ENCODE results near the gene NAPB. TPM values are rescaled to one million over a fixed set of nuclear protein-coding genes. Genes with fewer than 3 reads are reported as not detected.

The NAPB gene
- total and polyA plus RNA-seq, 10 of the 15 experiments (the other 5 are each of a cell fraction or from before 2014, with no cell fraction given), result 2.1 to 15.9 (median 7.2) TPM

DNA sequence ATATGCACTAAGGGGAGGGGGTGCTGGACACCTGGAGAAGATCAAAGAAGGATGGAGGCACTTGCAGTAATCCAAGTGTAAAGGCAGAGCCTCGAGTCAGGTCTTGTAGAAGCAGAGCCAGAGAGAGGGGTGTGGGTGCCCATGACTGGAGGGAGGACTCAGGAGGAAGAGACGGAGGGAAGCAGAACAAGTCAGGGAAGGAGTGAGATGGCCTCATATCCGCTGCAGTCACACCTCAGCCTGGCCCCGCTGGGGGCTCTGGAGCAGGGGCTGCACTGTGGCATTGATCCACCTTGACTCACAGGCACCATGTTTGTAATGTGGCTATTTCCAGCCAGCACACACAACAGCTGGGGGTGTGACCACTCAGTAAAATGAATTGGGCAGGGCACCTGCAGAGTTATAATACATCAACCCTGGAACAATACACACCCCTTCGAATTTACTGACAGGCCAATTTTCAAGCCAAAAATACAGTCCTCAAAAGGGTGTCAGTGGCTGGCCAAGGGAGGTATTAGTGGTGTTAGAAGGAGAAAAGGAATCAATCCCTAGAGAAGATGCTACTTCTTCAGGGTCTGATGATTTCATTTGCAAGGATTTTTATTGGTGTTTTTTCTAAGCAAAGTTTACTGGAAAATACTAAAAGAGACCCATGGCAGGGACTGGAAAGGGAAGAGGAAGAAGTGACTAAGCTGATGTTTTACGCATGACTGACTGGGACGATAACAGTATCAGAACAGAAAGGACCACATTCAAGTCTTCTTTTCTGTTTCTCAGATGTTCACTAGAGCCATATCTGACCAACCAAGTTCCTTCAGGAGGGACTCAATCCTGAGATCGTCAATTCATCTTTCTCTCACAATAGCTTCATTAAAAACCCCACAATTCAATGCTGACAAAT is 89.6 kb downstream of the NAPB start:
- peak; percentile 83 for FAIRE-seq

DNA sequence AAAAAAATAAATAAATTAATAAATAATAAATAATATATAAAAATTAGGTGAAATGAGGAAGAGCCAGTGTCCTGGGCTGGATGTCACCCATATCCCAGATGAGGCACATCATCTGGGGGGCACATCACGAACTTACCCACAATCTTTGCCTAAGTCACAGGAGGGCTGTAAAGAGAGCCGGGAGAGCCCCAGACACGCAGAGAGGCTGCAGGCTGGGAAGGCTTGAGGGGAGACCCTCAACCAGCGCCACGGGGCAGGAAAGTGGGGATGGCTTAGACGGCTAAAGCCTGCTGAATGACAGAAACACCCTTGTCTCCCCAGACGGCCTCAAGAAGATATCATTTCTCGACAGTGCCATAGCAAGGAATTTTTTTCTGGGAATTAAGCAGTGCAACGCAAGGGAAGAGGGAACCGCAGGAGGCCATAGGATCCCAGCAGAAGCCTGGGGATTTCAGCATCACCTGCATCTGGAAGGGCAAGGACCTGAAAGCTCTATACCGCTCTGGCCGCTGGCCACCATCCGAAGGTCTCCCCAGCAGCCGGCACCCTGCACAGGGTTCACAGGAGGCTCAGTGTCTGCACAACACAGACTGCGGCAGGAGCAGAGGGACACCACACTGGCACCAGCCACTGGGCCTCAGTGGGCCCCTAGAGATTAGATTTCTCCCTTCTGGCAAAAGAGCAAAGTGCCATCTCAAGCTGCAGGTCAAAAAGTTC is 93.5 kb downstream of the NAPB start:
- Histone ChIP-seq H3K79me2 (ENCODE audit: control insufficient read depth, insufficient read depth, low read length) (no peaks in the 10 kb centered on the region), H4K20me1 (ENCODE audit: control insufficient read depth, insufficient read depth) (no peaks in the 10 kb centered on the region), H3K4me3 (no peak overlapping the region), H3K4me2 (ENCODE audit: control insufficient read depth, insufficient read depth) (no peak overlapping the region), H3K27me3 (replicated peaks in 1 of 2; ENCODE audit: control insufficient read depth in 2 of 2, insufficient read depth in 2 of 2, low read length in 1 of 2) (no peaks in the 10 kb centered on the region), H3K9me3 (replicated peaks; ENCODE audit: control insufficient read depth, insufficient read depth, low read length) (no peaks in the 10 kb centered on the region; the same call in 2 of the 3 replicates), H3K36me3 (ENCODE audit: control insufficient read depth in 2 of 2, insufficient read depth in 2 of 2, low read length in 1 of 2) (no peaks in the 10 kb centered on the region), H2AFZ (ENCODE audit: control insufficient read depth, low read depth, low read length) (no peak overlapping the region), H3K27ac (ENCODE audit: control insufficient read depth, insufficient read depth) (no peak overlapping the region), H3K4me1 (ENCODE audit: control insufficient read depth, insufficient read depth, low read length) (peaks cover 5% of the 10 kb centered on the region), H3K9ac (ENCODE audit: control insufficient read depth, insufficient read depth, low read length) (no peak overlapping the region)
- WGBS (ENCODE audit: insufficient coverage, insufficient replicate concordance, low lambda C conversion rate, missing lambda C conversion rate), result 75% methylated on average over 15 of the region's 15 CpGs
- intact Hi-C loops (cut with micrococcal nuclease; ENCODE audit: unreplicated experiment) (no loop called here), in situ Hi-C loops (cut with MboI) (no loop called here)
- DNase-seq (ENCODE audit: low read depth, low spot score) (no peak), FAIRE-seq (no peak), ATAC-seq (no peak)
- no TSS peak for BruUV-seq (replicated peaks)
- SMC1A ChIA-PET (ENCODE audit: uncharacterized antibody, unreplicated experiment), result no interaction called here
- RAD21 ChIA-PET (ENCODE audit: unreplicated experiment), result no interaction called here
- POLR2A ChIA-PET, result no interaction called here
- CTCF ChIA-PET, result no interaction called here
- TF ChIP-seq EP300 (IDR thresholded peaks at IDR 0.05; ENCODE audit: borderline replicate concordance in 1 of 2, control insufficient read depth in 1 of 2, low read depth in 2 of 2, low read length in 2 of 2) (no peak), SRF (IDR thresholded peaks at IDR 0.05; ENCODE audit: low read depth in 2 of 2, low read length in 2 of 2) (no peak), MYC (IDR thresholded peaks at IDR 0.05; ENCODE audit: insufficient read depth, insufficient read length, insufficient replicate concordance, low read length, severe bottlenecking) (no peak), NR2F1 (conservative IDR thresholded peaks at IDR 0.05) (no peak), RBBP5 (conservative IDR thresholded peaks at IDR 0.05) (no peak), FOS (IDR thresholded peaks at IDR 0.05; ENCODE audit: borderline replicate concordance, extremely low read depth, insufficient read length) (no peak), ZNF622 (IDR thresholded peaks at IDR 0.05) (no peak)
- TF ChIP-seq, protein P1, sequence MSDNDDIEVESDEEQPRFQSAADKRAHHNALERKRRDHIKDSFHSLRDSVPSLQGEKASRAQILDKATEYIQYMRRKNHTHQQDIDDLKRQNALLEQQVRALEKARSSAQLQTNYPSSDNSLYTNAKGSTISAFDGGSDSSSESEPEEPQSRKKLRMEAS (IDR thresholded peaks at IDR 0.05; ENCODE audit: low read depth, low read length), result no peak
- TF ChIP-seq, protein P2, sequence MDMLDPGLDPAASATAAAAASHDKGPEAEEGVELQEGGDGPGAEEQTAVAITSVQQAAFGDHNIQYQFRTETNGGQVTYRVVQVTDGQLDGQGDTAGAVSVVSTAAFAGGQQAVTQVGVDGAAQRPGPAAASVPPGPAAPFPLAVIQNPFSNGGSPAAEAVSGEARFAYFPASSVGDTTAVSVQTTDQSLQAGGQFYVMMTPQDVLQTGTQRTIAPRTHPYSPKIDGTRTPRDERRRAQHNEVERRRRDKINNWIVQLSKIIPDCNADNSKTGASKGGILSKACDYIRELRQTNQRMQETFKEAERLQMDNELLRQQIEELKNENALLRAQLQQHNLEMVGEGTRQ (IDR thresholded peaks at IDR 0.05; ENCODE audit: borderline replicate concordance, low read depth, low read length), result no peak
- TF ChIP-seq, protein P3, sequence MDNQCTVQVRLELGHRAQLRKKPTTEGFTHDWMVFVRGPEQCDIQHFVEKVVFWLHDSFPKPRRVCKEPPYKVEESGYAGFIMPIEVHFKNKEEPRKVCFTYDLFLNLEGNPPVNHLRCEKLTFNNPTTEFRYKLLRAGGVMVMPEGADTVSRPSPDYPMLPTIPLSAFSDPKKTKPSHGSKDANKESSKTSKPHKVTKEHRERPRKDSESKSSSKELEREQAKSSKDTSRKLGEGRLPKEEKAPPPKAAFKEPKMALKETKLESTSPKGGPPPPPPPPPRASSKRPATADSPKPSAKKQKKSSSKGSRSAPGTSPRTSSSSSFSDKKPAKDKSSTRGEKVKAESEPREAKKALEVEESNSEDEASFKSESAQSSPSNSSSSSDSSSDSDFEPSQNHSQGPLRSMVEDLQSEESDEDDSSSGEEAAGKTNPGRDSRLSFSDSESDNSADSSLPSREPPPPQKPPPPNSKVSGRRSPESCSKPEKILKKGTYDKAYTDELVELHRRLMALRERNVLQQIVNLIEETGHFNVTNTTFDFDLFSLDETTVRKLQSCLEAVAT (IDR thresholded peaks at IDR 0.05), result no peak

More for the DNA sequence above, 89.6 kb downstream of the NAPB start:
- Histone ChIP-seq H3K36me3 (ENCODE audit: control insufficient read depth in 2 of 2, insufficient read depth in 2 of 2, low read length in 1 of 2) (no peaks in the 10 kb centered on the region), H2AFZ (ENCODE audit: control insufficient read depth, low read depth, low read length) (no peak overlapping the region), H3K9ac (ENCODE audit: control insufficient read depth, insufficient read depth, low read length) (no peak overlapping the region), H4K20me1 (ENCODE audit: control insufficient read depth, insufficient read depth) (no peaks in the 10 kb centered on the region; the same call in 1 of the 2 replicates), H3K4me1 (ENCODE audit: control insufficient read depth, insufficient read depth, low read length) (peaks cover 17% of the 10 kb centered on the region), H3K4me3 (no peak overlapping the region), H3K9me3 (replicated peaks; ENCODE audit: control insufficient read depth, insufficient read depth, low read length) (no peaks in the 10 kb centered on the region; the same call in 1 of the 3 replicates), H3K79me2 (ENCODE audit: control insufficient read depth, insufficient read depth, low read length) (no peaks in the 10 kb centered on the region), H3K27me3 (replicated peaks in 1 of 2; ENCODE audit: control insufficient read depth in 2 of 2, insufficient read depth in 2 of 2, low read length in 1 of 2) (no peaks in the 10 kb centered on the region), H3K4me2 (ENCODE audit: control insufficient read depth, insufficient read depth) (no peak overlapping the region), H3K27ac (ENCODE audit: control insufficient read depth, insufficient read depth) (no peak overlapping the region)
- BruUV-seq (replicated peaks), result no TSS peak
- ChIA-PET CTCF (interaction anchor here (1.7 kb wide), 1 partner anchor 18 kb away, joined by 6 read pairs; no protein-coding TSS in a partner anchor), RAD21 (ENCODE audit: unreplicated experiment) (interaction anchor here (0.6 to 0.9 kb wide), 2 partner anchors 9 to 21 kb away, joined by 3 read pairs; no protein-coding TSS in a partner anchor), POLR2A (interaction anchor here (0.5 to 0.6 kb wide), 2 partner anchors 90 to 307 kb away, joined by 3 read pairs; partner anchors contain the start of gene NAPB), SMC1A (ENCODE audit: uncharacterized antibody, unreplicated experiment) (interaction anchor here (0.6 to 2.5 kb wide), 2 partner anchors 9 to 10 kb away, joined by 3 to 9 read pairs; no protein-coding TSS in a partner anchor)
- 30% methylated on average over 8 of the region's 8 CpGs for WGBS (ENCODE audit: insufficient coverage, insufficient replicate concordance, low lambda C conversion rate, missing lambda C conversion rate)
- in situ Hi-C loops (cut with MboI) (no loop called here), intact Hi-C loops (cut with micrococcal nuclease; ENCODE audit: unreplicated experiment) (no loop called here)
- DNase-seq (ENCODE audit: low read depth, low spot score) (no peak), ATAC-seq (no peak)
- TF ChIP-seq CHD2 (IDR thresholded peaks at IDR 0.05; ENCODE audit: borderline replicate concordance, low read depth, low read length) (no peak), BHLHE40 (IDR thresholded peaks at IDR 0.05; ENCODE audit: borderline replicate concordance in 1 of 2, low read depth in 2 of 2, low read length in 1 of 2) (peak; percentile 7 to 21; a peak in 1 of 4 replicates)

Data from GM12878 (cell line).